Upper lobe of left lung (tissue), 4 donors: Measurements from ENCODE around the gene PPP1R12A.

Source experiments
- EP300 ChIP-seq, 4 donors: sonication (generic); formaldehyde crosslinking; IDR thresholded peaks; one replicate each; pipeline ENCODE4 v1.5.1; 2017; ENCODE audit warnings: antibody characterized with exemption in 4 of 4, control low read depth in 2 of 4
- POLR2A ChIP-seq, 4 donors: fragments of 450-650 bp; IDR thresholded peaks; one replicate each; pipeline ENCODE4 v1.5.1; 2016 to 2017; ENCODE audit warnings: antibody characterized with exemption in 4 of 4, mild to moderate bottlenecking in 2 of 4
- POLR2AphosphoS5 ChIP-seq, 2 donors: sonication (generic); formaldehyde crosslinking; IDR thresholded peaks; one replicate each; pipeline ENCODE4 v1.5.1; 2017; ENCODE audit warnings: antibody characterized with exemption in 2 of 2
- TF ChIP-seq, protein P1 (sequence below), 6 experiments: fragments of 450-650 bp in 4 of 6; fragments of 200-600 bp in 2 of 6; sonication (generic) in 2 of 6; IDR thresholded peaks; one replicate each; pipeline ENCODE4 v1.5.1; 2016 to 2019; ENCODE audit warnings: antibody characterized with exemption in 6 of 6

DNA sequence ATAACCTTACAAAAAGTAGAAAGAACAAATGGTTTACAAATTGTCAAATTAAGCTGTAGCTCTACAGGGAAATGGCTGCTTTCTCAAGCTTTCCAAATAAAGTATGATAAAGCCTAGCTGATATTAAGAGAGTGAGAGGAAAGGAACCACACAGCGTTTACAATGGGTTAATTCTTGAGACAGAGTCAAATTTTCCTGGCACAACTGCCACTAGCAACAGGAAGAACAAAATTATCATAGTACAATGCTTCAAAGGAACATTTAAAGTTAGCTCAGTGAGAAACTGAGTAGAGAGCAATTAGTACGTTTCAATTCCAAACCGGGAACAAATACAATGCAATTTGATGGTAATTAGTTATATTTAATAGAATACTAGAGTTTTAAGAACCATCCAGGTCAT lies 116.0 kb downstream of the PPP1R12A start:
- TF ChIP-seq, protein P1, sequence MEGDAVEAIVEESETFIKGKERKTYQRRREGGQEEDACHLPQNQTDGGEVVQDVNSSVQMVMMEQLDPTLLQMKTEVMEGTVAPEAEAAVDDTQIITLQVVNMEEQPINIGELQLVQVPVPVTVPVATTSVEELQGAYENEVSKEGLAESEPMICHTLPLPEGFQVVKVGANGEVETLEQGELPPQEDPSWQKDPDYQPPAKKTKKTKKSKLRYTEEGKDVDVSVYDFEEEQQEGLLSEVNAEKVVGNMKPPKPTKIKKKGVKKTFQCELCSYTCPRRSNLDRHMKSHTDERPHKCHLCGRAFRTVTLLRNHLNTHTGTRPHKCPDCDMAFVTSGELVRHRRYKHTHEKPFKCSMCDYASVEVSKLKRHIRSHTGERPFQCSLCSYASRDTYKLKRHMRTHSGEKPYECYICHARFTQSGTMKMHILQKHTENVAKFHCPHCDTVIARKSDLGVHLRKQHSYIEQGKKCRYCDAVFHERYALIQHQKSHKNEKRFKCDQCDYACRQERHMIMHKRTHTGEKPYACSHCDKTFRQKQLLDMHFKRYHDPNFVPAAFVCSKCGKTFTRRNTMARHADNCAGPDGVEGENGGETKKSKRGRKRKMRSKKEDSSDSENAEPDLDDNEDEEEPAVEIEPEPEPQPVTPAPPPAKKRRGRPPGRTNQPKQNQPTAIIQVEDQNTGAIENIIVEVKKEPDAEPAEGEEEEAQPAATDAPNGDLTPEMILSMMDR (IDR thresholded peaks at IDR 0.05), result no peak
- no peak for TF ChIP-seq POLR2A (IDR thresholded peaks at IDR 0.05)
- TF ChIP-seq EP300 (IDR thresholded peaks at IDR 0.05), result peak in 1 of 4 donors; percentile 33
- no peak for TF ChIP-seq POLR2AphosphoS5 (IDR thresholded peaks at IDR 0.05)
